ENCODE data around the gene RPL10. TPM values are rescaled to one million over a fixed set of nuclear protein-coding genes. Genes with fewer than 3 reads are reported as not detected.

The RPL10 gene
- total RNA-seq, 1 donor from 2014 or later, result 2,095 TPM

- intact Hi-C loops (cut with DNase I), result no loop called here
- peak; percentile 27 for ATAC-seq
- DNase-seq (ENCODE audit: low spot score), result no peak
These were observed 14.3 kb downstream of the RPL10 start for GRCh38 chrX:154412468-154412867.

GRCh38 chrX:154413142-154413541 lies 15.0 kb downstream of the RPL10 start:
- ATAC-seq (no peak), DNase-seq (ENCODE audit: low spot score) (no peak)
- intact Hi-C loops (cut with DNase I), result no loop called here

GRCh38 chrX:154417157-154417556 lies 19.0 kb downstream of the RPL10 start:
- ATAC-seq (no peak), DNase-seq (ENCODE audit: low spot score) (no peak)
- intact Hi-C loops (cut with DNase I), result no loop called here

DNA sequence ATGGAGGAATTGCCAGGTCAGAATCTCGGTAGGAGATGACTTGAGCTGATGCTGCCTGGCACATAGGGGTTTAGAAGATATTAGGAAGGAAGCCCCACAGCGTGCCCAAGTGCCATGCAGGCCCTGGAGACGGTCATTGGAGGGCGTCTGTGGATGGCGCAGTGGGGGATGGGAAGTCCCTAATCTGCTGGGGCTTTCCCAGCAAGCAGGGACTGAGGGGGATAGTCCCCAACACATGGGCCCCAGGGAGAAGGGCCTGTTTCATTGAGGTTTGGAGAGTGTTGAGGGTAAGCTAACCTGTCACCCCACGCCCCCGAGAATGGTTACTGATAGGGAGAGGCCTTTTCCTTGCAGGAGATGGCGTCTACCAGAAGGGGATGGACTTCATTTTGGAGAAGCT lies 21.0 kb downstream of the RPL10 start:
- DNase-seq (ENCODE audit: low spot score), result no peak
- no peak for ATAC-seq
- intact Hi-C loops (cut with DNase I), result no loop called here

GRCh38 chrX:154419688-154420401 lies 21.7 kb downstream of the RPL10 start:
- DNase-seq (ENCODE audit: low spot score), result no peak
- intact Hi-C loops (cut with DNase I), result no loop called here
- peak; percentile 21 for ATAC-seq

DNA sequence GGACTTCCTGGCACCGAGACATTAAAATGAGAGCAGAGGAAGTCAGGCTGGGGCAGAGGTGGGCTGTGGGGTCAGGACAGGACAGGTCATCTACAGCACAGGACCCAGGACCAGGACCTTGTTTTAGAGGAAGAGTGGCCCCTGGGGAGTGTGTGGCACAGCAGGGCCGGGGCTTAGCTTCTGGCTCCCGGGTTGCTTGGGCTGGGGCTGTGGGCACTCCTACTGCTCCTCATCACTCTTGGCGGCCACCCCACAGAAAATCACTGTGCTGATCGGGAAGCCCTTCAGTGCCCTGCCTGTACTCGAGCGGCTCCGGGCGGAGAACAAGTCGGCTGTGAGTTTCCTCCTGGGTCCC lies 22.2 kb downstream of the RPL10 start:
- DNase-seq (ENCODE audit: low spot score), result no peak
- intact Hi-C loops (cut with DNase I), result no loop called here
- peak; percentile 10 for ATAC-seq

DNA sequence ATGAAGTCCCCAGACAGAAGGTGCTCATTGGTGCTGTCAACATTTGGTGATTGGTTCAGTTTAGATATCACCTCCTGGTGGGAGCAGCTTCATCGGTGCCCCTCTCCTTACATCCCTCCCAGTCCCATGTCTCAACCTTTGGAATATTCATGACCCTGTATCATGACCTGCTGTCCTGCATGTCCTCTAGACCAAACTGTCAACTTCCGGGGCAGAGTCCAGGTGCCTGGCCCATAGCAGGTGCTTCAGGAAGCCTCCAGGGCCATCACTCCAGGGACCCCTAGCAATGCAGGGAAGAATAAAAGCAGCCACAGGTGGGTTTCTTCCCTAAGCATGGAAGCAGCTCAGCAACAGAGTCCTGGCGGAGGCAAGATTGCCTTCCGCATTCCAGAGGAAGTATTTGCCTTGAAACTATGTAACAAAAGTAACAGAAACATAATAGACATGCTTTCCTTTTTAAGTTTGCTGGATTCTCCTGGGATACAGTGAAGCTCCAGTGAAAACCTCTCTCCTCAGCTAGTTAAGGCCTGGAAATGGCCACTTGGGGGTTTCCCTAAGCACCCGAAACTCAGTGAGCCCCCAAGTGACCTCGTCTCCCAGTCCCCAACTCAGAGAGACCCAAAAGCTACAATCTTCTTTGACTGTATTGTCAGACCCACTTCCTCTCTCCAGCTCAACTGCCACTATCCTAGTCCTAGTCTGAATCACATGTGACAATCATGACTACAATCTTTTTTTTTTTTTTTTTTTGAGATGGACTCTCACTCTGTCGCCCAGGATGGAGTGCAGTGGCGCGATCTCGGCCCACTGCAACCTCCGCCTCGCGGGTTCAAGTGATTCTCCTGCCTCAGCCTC lies 29.0 kb downstream of the RPL10 start:
- DNase-seq (ENCODE audit: low spot score) (no peak), ATAC-seq (no peak)
- intact Hi-C loops (cut with DNase I), result no loop called here

- peak; percentile 98 for ATAC-seq
- intact Hi-C loops (cut with DNase I), result no loop called here
- peak; percentile 94 for DNase-seq (ENCODE audit: low spot score)
These were observed 30.3 kb downstream of the RPL10 start, which contains the start of gene ATP6AP1 for GRCh38 chrX:154428176-154429171. ATP6AP1 (plus strand) TSS chrX:154428677; CDS start chrX:154428693, 16 bp downstream.

GRCh38 chrX:154429711-154430110 lies 31.5 kb downstream of the RPL10 start:
- no peak for DNase-seq (ENCODE audit: low spot score)
- ATAC-seq, result no peak
- intact Hi-C loops (cut with DNase I), result no loop called here

DNA sequence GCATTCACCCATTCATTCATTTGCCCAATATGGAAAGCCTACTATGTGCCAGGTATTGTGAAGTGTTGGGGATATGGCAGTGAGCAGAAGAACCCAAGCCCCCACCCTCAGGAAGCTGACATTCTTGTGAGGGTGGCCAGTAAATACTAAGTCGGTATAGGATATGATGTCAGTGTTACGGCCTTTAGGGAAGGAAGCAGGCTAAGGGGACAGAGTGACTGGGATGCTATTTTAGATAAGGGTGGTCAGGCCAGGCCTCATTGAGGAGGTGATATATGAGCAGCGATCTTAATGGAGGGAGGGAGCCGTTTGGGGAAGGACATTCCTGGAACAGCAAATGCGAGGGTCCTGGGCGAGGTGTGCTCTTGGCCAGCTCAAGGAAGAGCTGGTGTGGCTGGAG lies 32.3 kb downstream of the RPL10 start:
- no peak for ATAC-seq
- no peak for DNase-seq (ENCODE audit: low spot score)
- intact Hi-C loops (cut with DNase I), result no loop called here

GRCh38 chrX:154430916-154431315 lies 32.7 kb downstream of the RPL10 start:
- ATAC-seq, result no peak
- intact Hi-C loops (cut with DNase I), result no loop called here

GRCh38 chrX:154431341-154431740 lies 33.2 kb downstream of the RPL10 start:
- no peak for ATAC-seq
- intact Hi-C loops (cut with DNase I), result no loop called here
- DNase-seq (ENCODE audit: low spot score), result no peak

More at GRCh38 chrX:154430916-154431315, 32.7 kb downstream of the RPL10 start:
- no peak for DNase-seq (ENCODE audit: low spot score)

- intact Hi-C loops (cut with DNase I), result no loop called here
- ATAC-seq (no peak), DNase-seq (ENCODE audit: low spot score) (no peak)
These were observed 34.0 kb downstream of the RPL10 start for GRCh38 chrX:154432210-154432609.

DNA sequence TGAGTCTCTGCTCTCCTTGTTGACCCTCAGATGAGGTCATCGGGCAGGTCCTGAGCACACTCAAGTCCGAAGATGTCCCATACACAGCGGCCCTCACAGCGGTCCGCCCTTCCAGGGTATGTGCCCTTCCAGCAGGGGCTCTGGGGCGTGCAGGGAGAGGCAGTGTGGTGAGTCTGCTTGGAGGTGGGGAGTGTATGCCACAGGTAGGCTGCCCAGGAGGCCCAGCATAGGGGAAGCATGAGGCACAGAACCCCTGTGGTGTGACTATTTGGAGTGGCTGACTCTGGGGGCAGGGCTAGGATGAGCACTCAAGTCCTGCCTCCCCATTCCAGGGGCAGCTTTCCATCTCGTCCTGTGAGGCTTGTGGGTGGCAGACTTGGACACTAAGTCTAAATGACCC lies 35.4 kb downstream of the RPL10 start:
- ATAC-seq, result no peak
- intact Hi-C loops (cut with DNase I), result no loop called here
- no peak for DNase-seq (ENCODE audit: low spot score)

- DNase-seq (ENCODE audit: low spot score) (no peak), ATAC-seq (no peak)
- intact Hi-C loops (cut with DNase I), result no loop called here
These were observed 36.4 kb downstream of the RPL10 start for GRCh38 chrX:154434394-154435168.

DNA sequence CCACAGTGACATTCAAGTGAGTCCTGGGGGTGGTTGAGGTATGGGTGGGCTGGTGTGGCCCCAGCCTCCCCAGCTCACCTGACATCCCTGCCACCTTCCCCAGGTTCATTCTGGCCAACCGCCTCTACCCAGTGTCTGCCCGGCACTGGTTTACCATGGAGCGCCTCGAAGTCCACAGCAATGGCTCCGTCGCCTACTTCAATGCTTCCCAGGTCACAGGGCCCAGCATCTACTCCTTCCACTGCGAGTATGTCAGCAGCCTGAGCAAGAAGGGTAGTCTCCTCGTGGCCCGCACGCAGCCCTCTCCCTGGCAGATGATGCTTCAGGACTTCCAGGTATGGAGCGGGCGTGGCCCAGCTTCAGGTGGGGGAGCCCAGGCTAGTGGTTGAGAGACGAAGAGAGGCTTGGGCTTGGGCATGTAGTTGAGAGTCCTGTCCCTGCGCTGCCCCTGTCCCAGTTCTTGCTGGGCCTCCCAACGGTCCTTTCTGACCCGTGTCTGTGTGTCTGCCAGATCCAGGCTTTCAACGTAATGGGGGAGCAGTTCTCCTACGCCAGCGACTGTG lies 37.1 kb downstream of the RPL10 start:
- no peak for DNase-seq (ENCODE audit: low spot score)
- intact Hi-C loops (cut with DNase I), result no loop called here
- no peak for ATAC-seq

- ATAC-seq (peak; percentile 35), DNase-seq (ENCODE audit: low spot score) (no peak)
- intact Hi-C loops (cut with DNase I), result no loop called here
These were observed 38.3 kb downstream of the RPL10 start for GRCh38 chrX:154436374-154436982.
